LNCaP clone FGC (cell line): Measurements from ENCODE around the gene B4GAT1.

Source experiments
- DNase-seq: peaks from one replicate; pipeline ENCODE4 v3.0.0-alpha.2; 2011; ENCODE audit warnings: low read depth
- H3K4me3 ChIP-seq: 2 replicates; pipeline ENCODE4 v1.5.1; 2011; ENCODE audit warnings: mild to moderate bottlenecking, low read depth, low read length, control low read depth
- TF ChIP-seq, protein P1 (sequence below): IDR thresholded peaks from 2 replicates; pipeline ENCODE4 v1.5.1; 2012; ENCODE audit warnings: mild to moderate bottlenecking; ENCODE audit not compliant: control insufficient read depth, insufficient read depth; ENCODE audit errors: extremely low read depth

Gene B4GAT1

DNA sequence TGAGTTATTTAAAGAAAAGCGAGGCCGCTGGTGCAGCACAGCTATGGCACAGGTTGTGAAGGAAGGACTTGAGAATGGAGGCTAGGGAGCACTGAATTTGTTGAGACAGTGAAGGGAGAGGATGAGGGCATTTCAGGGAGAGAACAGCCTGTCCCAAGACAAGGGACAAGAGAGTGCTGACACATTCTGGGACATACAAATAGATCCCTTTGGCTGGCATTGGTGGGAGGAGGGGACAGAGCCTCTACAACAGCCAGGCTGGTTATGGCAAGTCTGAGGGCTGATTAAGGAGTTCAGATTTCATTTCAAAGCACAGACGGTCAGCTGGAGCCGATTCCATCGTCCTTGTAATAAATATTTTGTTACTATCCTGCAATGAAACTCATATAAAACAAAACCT, 25.8 kb upstream of the B4GAT1 start:
- DNase-seq, result peak; percentile 49

DNA sequence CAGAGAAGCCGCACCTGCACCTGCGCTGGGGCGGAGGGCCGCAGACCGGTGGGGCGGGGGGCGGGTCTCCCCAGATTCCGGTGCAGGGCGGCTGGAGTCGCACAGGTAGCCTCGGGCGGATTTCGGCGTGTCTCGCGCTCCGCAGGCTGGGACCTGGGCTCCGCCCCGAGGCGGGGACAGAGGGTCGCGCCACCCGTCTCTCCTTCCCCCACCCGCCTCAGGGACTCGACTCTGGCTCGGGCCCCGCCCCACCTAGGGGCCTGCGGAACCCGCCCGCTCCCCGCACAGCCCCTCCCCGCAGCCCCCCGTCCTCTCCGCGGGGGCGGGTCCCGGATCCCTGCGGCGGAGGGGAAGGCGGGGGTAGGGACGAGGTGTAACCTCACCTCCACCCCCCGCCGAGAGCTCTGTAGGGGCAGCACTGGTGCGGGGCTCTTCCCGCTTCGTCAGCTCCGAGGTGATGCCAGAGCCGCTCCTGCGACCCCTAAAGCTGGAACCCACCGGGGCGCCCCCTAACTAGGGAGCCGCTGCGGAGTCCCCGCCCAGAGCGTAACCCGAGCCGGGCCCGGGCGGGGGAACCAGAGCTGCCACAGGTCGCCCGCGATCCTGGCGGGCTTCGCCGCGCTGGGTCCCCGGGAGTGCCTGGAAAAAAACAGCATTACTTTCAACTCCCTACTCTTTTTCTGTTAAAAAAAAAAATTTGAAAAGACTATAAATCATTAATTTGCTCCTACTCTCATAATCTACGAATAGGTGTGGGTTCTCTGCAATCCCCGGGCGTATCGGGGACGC, 24.4 kb upstream of the B4GAT1 start, which contains the start of gene SLC29A2:
Gene SLC29A2 (minus strand): TSS at position 134 of the 789 bp plus-strand sequence. CDS start 169 bp downstream, outside the sequence.
- no peak for DNase-seq
- H3K4me3 ChIP-seq, result peak within 1 kb of the TSS; percentile 90

More for the DNA sequence above, 25.8 kb upstream of the B4GAT1 start:
- H3K4me3 ChIP-seq, result no peak overlapping the region
- TF ChIP-seq, protein P1, sequence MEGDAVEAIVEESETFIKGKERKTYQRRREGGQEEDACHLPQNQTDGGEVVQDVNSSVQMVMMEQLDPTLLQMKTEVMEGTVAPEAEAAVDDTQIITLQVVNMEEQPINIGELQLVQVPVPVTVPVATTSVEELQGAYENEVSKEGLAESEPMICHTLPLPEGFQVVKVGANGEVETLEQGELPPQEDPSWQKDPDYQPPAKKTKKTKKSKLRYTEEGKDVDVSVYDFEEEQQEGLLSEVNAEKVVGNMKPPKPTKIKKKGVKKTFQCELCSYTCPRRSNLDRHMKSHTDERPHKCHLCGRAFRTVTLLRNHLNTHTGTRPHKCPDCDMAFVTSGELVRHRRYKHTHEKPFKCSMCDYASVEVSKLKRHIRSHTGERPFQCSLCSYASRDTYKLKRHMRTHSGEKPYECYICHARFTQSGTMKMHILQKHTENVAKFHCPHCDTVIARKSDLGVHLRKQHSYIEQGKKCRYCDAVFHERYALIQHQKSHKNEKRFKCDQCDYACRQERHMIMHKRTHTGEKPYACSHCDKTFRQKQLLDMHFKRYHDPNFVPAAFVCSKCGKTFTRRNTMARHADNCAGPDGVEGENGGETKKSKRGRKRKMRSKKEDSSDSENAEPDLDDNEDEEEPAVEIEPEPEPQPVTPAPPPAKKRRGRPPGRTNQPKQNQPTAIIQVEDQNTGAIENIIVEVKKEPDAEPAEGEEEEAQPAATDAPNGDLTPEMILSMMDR, result no peak

GRCh38 chr11:66369073-66369894, 21.9 kb upstream of the B4GAT1 start:
- H3K4me3 ChIP-seq, result no peak overlapping the region
- TF ChIP-seq, protein P1, result no peak
- no peak for DNase-seq

More for the DNA sequence above, 24.4 kb upstream of the B4GAT1 start, which contains the start of gene SLC29A2:
- TF ChIP-seq, protein P1, result no peak

DNA sequence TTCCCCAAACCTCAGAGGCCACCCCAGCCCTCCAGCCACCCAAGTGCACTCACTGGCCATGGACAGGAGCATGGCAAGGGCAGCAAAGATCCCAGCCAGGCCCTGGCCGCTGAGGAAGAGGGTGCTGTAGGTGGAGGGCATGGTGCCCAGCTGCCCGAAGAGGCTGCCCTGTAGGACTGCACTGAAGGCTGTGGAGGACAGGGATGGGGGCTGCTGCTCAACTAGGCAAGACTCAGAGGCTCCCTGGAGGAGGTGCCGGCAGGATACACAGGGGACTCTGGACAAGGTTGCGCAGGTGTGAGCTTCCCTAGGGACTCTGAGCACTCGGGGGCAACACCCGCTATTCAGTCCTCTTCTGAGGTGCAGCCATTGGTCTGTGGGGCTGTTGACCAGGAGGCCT, 21.1 kb upstream of the B4GAT1 start:
- H3K4me3 ChIP-seq, result no peak overlapping the region
- TF ChIP-seq, protein P1, result no peak
- DNase-seq, result no peak

DNA sequence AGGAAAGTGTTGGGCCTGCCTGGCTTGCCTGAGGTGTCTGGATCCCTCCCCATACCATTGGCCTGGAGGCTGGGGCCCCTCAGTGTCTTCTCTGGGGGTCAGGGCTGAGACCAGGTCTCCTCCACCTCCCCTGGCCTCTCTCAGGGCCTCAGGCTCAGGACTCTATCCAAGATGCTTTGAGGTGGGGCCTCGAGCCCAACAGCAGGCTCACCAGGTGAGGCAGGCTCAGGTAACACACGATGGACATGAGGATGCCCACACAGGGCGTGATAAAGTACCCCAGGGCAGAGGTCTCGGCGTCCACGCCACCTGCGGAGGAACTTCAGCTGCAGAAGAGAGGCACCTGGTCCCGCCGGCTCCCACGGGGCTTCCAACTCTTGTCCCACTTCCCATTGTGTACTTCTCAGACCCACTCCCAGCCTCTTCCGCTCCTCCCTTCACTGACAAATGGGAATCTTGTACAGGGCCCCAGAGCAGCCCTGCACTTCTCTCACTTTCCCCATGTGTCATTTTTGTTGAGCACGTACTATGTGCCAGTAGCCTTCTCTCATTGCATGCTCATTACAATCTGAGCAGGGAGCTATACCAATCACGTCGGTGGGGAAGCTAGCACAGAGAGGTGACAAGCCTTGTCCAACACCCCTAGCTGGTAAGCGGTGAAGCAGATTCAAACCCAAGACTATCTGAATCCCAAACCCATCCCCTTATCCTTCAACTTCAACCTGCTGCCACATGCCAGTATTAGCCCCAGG, 20.3 kb upstream of the B4GAT1 start:
- TF ChIP-seq, protein P1, result no peak
- no peak for DNase-seq
- H3K4me3 ChIP-seq, result no peak overlapping the region

DNA sequence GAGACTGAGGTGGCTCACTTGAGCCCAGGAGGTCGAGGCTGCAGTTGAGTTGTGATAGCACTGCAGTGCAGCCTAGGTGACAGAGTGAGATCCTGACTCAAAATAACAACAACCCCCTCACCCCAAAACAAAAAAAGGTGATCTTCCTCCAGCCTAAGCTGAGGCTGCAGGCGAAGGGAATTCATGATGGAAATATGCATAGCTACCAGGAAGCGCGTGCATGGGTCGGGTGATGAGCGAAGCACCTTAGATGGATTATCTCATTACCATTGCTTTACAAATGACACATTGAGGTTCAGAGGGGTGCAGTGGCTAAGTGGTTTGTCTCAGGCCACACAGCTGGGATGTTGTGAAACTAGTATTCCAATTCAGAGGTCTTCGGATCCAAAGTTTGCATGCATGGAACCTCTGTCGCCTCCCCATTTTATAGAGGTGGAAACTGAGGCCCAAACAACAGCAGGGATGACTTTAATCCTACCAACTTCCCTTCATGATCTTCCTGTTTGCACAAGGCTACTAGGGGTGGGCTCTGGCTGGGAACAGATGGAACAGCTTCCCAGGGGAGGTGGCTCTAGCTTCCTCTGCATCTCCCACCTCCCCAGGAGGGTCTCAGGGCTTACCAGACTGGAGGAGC, 19.5 kb upstream of the B4GAT1 start:
- no peak for DNase-seq
- TF ChIP-seq, protein P1, result no peak
- no peak overlapping the region for H3K4me3 ChIP-seq
